ENCODE measurements around the gene PDE9A.
"Not testable (repeated sequence)": the region's sequence is repeated elsewhere in the genome, so short reads cannot be mapped to it uniquely, and the experiment has no call there.

The PDE9A gene

DNA sequence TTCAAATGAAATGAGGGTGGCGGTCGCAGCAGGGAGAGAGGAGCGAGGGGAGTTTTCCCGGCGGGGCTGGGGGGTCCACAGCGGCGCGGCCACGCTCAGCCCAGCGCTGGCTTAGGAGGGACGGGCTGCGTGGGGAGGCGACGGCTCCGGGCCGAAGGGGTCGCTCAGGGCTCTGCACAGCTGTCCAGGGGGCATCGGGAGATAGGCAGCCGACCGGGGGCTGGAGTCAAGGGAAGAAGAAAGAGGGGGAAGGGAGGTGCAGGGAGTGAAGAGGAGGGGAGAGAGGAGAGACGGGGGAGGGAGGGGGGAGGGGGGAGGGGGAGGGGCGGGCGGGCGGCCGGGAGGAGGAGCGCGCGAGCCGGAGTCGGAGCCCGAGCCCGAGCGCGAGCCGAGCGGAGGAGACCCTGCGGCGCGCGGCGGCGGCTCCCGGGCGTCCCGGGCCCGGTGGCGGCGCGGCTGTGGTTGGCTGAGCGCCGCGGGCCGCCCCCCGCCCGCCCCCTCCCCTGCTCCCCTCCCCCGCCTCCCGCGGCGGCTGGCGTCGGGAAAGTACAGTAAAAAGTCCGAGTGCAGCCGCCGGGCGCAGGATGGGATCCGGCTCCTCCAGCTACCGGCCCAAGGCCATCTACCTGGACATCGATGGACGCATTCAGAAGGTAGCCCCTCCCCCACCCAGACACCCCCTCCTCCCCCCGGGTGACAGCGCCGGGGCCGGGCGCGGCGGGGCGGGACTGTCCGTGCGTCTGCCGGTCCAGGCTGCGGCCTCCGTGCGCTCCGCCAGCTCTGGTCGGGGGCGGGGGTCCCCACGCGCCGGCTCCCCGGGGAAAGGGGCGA, at the start of gene PDE9A:
Gene PDE9A (plus strand): TSS at position 391 of the 831 bp plus-strand sequence. CDS start 194 bp downstream, at position 585.
- peak; percentile 39 for DNase-seq

DNA sequence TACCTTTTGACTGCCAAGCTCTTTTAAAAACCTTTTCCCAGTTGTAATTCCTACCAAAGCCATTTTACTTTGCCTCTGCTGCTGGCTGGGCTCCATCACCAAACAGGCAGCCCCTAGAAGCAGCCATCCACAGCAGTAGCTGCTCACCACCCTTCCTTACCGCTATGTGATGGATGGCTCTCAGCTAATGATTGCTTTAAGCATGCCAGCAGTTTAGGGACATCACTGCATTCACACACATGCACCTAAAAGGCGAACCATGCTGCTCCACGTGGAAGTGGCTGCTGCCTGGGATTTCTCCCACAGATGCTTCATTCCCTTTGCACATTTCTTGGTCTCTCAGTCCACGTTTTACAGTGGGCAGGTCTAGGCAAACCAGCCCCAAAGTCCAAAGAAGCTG, 46.3 kb upstream of the PDE9A start:
- DNase-seq = no peak

- DNase-seq = no peak
These were observed 45.8 kb upstream of the PDE9A start for GRCh38 chr21:42607525-42608102.

DNA sequence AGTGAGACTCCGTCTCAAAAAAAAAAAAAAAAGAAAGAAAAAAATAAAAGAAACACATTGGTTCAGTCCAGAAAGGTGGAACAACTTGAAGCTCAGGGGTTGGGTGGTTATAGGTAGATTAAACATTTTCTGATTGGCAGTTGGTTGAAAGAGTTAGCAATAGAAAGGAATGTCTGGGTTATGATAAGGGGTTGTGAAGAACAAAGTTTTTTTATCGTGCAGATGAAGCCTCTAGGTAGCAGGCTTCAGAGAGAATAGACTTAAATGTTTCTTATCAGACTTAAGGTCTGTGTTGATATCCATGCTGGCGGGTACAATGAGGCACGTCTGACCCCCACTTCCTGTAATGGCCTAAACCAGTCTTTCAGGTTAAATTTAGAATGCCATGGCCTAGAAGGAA, 45.0 kb upstream of the PDE9A start:
- no peak for DNase-seq

DNA sequence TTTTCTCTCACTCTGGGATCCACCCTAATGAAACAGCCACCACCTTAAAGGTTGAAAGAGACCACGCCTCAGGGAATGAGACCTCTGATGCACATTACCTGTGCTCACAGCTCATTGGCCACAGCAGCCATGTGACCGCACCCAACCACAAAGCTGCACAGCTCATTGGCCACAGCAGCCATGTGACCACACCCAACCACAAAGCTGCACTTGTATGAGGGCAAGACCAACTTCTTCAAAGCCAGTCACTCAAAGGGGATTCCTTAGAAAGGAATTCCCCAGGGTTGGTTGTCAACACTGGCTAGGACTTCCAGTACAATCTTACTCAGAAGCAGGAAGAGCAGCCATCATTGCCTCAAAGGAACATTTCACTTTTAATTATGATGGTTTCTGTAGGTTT, 43.6 kb upstream of the PDE9A start:
- DNase-seq = peak; percentile 28

DNA sequence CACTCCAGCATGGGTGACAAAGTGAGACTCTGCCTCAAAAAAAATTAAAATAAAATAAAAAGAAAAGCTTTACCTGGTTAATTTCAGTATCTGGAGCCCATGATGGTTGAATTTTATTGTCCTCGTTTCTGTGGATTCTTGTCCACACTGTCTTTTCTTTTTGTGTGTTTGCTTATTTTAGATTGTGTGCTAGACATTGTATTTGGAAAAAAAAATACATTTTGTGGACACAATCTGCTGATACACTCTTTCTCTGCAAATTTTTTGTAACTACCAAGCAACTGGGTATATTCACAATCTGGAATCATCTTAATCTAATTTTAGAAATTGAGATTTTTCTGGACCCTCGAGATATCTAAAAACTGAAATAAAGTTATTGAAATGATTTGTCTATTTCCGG, 41.6 kb upstream of the PDE9A start:
- DNase-seq = no peak

DNA sequence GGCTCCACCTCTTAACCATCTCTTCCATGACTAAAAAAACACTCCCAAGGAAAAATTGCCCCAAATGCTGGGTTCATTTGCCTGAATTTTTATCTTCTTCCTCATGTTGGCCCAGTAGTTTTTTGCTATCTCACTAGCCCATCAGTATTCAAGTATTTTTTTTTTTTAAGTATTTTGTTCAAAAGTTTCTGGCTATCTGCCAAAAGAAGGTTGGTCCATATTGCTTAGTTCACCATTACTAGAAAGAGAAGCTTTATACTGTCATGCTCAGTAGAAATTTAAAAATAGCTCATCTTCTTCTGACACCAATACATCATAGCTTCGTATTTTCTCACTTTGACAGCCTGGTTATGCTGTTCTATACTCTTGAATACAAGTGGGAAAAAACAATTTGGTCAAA, 41.0 kb upstream of the PDE9A start:
- no peak for DNase-seq

- no peak for DNase-seq
These were observed 39.7 kb upstream of the PDE9A start for GRCh38 chr21:42613756-42614155.

DNA sequence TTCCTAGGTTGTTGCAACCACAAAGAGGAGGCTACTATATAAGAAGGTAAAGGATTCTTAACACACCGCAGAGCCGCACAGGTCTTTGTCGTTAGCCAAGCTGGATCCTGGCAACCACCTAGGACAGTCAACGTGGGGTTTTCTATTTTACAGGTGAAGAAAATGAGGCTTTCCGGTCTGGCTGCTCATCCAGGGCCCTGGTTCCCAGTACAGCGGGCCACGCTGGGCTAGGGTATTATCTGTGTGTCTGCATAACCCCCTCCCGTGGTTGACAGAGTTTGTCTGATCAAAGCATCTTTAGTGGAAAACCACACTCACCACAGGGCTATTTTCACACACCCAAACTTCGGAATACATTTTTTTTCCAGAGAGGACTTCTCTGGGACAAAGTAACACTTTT, 39.0 kb upstream of the PDE9A start:
- peak; percentile 41 for DNase-seq

- peak; percentile 45 for DNase-seq
These were observed 38.5 kb upstream of the PDE9A start for GRCh38 chr21:42614811-42615351.

- not testable (repeated sequence) for DNase-seq
These were observed 38.0 kb upstream of the PDE9A start for GRCh38 chr21:42615377-42615776.

- DNase-seq = no peak
These were observed 37.5 kb upstream of the PDE9A start for GRCh38 chr21:42615924-42616323.

- no peak for DNase-seq
These were observed 37.0 kb upstream of the PDE9A start for GRCh38 chr21:42616446-42616845.

DNA sequence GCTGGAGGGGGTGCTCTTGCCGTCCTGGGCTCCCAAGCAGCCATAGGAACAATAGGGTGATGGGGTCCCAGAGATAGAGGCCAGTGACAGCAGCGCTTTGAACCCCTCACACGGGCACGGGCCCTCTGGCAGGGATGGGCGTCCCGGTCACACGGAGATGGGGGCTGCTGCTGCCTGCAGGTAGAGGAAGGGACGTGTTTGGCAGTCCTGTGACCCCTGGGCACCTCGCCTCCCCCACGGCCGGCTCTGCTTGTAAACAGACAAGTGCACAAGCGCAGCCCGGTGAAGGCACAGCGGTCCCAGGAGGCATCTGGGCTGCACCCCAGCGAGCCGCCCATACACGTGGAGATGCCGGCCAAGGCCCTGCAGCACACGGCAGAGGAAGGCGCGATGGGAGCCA, 36.5 kb upstream of the PDE9A start:
- no peak for DNase-seq

DNA sequence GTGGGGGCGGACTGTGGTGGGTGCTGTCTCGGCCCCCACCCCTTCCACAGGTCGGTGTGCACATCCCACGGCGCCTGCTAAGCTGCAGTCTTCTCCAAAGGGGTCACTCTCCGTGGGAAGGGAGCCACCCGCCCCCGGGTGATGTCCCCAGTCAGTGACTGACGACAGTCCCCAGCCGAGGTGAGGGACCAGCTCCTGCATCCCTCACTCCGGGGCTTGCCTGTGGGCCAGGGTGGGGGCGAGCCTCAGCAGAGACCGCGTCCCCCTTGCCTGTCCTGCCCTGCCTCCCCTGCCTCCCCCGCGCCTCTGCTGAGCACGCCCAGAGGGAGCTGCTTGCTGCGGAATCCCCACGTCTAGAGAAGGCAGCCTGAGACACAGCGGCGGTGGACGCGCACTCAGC, 35.9 kb upstream of the PDE9A start:
- no peak for DNase-seq

DNA sequence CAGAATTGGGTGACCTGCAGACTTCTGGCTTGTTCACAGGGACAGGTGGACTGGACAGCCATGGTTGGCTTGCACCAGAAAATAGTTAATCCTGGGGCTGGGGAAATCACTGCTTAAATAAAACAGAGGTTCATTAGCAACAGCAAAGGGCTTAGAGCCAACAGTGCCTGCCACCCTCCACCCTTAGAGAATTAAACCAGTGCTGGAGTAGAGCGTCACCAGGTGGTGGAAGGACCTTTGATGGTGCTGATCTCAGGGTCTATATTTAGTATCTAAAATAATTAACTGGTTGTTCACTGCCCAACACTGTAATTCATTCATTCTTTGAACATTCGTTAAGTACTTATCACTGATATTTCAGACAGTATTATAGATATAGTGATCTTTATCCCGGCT, 34.7 kb upstream of the PDE9A start:
- no peak for DNase-seq

DNA sequence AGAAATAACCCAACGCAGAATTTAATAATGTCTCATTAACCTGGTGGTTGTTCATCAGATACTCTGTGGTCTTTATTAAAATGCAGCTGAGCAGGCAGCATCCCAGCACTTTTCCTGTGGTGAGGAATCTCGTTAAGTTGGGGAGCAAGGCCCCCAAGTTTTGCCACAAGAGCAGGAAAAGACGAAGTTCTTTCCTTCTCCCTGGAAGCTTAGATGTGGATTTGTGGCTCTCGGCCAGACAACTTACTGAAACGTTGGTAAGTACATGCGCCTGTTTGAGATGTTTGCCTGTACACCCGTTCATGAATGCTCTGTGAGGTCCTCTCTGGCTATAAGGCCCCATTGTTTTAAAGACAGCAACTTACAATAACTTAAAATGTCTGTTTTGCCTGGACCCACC, 34.3 kb upstream of the PDE9A start:
- DNase-seq = no peak

DNA sequence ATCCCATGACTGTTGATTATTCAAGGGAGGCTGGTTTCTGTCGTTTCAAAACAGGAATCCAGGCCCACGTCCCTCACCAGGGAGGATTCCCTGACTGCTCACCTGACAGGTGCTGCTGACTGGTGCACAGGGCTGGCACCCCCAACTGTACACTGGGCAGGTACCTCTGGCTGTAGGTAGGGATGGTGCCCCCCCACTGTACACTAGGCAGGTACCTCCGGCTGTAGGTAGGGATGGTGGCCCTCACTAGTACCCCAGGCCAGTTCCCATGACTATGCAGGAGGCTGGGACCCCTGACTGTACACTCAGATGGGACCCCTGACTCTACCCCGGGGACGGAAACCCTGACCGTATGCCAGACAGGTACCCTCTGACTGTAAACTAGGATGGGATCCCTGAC, 33.6 kb upstream of the PDE9A start:
- no peak for DNase-seq

DNA sequence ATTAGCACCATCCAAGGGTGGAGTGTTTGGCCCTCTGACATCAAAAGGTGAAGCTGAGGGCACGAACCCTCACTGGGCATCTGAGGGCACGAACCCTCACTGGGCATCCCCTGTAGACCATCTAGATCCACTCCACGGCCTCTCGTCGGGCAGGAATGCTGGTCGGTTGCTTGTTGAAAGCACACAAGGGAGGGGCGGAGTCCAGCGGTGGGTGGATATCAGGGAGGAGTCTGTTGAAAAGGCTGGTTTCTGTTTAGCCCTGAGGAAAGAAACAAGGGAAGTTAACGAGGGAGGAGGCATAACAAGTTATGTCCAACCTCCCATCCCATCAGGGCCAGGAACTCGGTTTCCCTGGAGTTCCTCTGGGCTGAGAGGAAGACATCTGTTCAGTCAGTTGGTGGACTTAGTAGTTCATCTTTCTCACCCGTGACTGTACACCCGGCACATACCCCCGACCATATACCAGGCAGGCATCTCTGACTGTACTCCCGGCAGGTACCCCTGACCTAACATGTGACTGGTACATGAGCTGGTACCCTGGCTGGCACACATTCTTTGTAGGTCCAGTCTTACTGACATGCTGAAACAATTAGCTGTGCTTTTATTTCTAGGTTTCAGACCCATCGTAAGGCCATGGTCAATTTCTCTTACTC, 32.1 kb upstream of the PDE9A start:
- no peak for DNase-seq

DNA sequence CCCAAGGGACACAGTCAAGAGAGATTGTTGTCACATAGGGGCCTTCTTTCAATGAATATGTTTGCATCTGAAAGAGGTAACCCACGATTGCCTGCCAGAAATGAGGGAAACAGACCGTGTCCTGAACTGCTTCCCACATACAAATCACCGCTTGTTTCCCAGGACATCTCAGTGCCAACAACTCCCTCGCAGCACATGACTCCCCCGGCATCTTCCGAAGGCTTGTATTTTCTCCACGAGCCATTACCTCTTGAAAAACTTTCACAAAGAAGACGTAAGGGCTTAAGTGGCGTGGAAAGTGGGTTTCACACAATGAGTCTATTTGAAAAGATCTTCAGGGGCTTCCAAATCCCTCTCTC, 31.6 kb upstream of the PDE9A start:
- DNase-seq = no peak

DNA sequence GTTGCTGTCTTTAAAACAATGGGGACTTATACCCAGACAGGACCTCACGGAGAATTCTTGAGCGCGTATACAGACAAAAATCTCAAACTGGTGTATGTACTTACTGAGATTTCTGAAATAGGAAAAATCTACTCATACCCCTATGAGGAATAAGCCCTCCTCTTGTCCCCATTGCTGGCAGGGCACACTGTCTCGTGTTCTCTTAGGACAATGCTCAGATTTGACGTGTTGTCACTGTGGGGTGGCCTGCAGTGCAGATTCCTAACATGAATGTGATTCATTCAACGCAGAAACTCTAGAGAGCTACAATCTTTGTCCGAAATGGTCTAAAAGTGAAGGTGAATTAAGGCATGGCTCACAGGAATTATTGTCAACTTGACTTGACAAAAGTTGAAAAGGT, 31.1 kb upstream of the PDE9A start:
- no peak for DNase-seq

DNA sequence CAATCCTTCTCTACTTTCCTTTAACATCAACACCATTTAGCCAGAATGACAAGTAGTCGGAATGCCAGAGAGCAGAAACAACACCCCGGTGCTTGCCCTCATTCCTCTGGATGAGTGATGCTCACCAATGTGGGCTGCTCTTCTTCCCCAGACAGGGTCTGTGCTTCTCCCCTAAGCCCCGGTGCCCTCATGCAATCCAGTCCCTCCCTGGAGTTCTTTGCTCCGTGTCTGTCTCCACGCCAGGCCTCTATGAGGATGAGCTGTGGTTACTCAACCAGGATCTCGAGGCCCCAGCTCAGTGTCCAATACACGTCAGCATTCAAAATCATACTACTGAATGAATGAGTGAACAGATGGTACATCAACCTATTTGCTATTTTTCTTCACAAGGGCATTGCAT, 29.7 kb upstream of the PDE9A start:
- DNase-seq = no peak

DNA sequence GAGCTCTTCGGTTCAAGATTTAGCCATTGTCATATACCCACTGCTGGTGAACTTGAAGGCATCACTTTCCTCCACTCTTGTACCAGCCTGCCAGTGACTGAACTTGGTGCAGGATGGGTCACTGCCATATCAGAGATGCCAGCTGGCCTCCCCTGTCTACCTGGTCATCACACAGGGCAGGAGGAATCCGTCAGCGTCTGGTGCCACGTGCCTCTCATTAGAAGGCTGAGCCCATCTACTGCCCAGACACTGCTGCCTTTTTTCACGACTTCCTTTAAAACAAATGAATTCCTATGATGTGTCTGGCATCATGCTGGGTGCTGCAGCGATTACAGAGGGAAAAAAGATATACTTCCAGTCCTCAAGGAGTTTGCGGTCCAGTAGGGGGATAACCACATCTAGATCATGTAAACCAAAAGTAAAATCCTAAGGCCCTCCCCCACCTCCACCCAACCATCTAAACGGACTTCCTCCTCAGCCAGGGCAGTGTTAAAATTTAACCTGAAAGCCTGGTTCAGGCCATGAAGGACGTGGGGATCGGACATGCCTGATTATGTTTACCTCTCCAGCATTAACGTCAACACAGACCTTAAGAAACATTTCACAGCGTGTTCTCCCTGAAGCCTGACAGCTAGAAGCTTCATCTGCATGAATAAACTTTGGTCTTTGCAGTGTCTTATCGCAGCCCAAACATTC, 29.2 kb upstream of the PDE9A start:
- DNase-seq = no peak

Data from activated CD8-positive, alpha-beta memory T cell treated with anti-CD3 and anti-CD28 coated beads, Interleukin-2, amount 50 U/mL, for 4 hours (primary cell).